Uterus (tissue), 4 donors: ENCODE measurements around the gene FAM78A. TPM values are rescaled to one million over a fixed set of nuclear protein-coding genes. Genes with fewer than 3 reads are reported as not detected.

Experiments
- DNase-seq, 2 donors: peaks; one replicate each; pipeline ENCODE4 v3.0.0-alpha.2; 2019 to 2020
- H3K27ac ChIP-seq, 2 donors: fragments of 200-600 bp; sonication (generic); 1 replicate in 1 of 2; 2 replicates in 1 of 2; pipeline ENCODE4 v1.5.1; 2016 to 2018
- H3K27me3 ChIP-seq, 2 donors: fragments of 200-600 bp; sonication (generic); one replicate each; pipeline ENCODE4 v1.5.1; 2018 to 2019; ENCODE audit warnings: control low read depth in 1 of 2
- H3K36me3 ChIP-seq, 2 donors: fragments of 200-600 bp; sonication (generic); one replicate each; pipeline ENCODE4 v1.5.1; 2019; ENCODE audit warnings: control low read depth in 1 of 2
- H3K4me1 ChIP-seq, 2 donors: fragments of 200-600 bp; sonication (generic); one replicate each; pipeline ENCODE4 v1.5.1; 2018 to 2019; ENCODE audit warnings: control low read depth in 1 of 2
- H3K4me3 ChIP-seq, 2 donors: fragments of 200-600 bp; sonication (generic); 1 replicate in 1 of 2; 2 replicates in 1 of 2; pipeline ENCODE4 v1.5.1; 2018 to 2019; ENCODE audit warnings: mild to moderate bottlenecking in 1 of 2
- H3K9me3 ChIP-seq, 2 donors: fragments of 200-600 bp; sonication (generic); one replicate each; pipeline ENCODE4 v1.5.1; 2019; ENCODE audit warnings: control low read depth in 1 of 2
- CTCF ChIP-seq, 4 experiments: fragments of 200-600 bp in 2 of 4; fragments of 450-650 bp in 2 of 4; sonication (generic) in 2 of 4; IDR thresholded peaks; one replicate each; pipeline ENCODE4 v1.5.1; 2016 to 2019; ENCODE audit warnings: antibody characterized with exemption in 4 of 4, mild to moderate bottlenecking in 2 of 4, moderate library complexity in 1 of 4
- POLR2A ChIP-seq, 2 donors: fragments of 450-650 bp; IDR thresholded peaks; one replicate each; pipeline ENCODE4 v1.6.1; 2016; ENCODE audit warnings: antibody characterized with exemption in 2 of 2, mild to moderate bottlenecking in 1 of 2, moderate library complexity in 1 of 2
- intact Hi-C: fragments of 100-400 bp; cut with DNase I; formaldehyde crosslinking; loops from one replicate; pipeline ENCODE4 v1.15.1; 2023; ENCODE audit warnings: low total_unique reads
- total RNA-seq, 4 donors: library from RNA; depleted of rRNA in 3 of 4; stranded (reverse); fragments of >200 nt in 3 of 4; gene quantifications; one replicate each; pipeline versions ENCODE4 v1.1.0 to v1.2.4, GENCODE V29; 2014 to 2023
- donor health status: DM: yes; HTN: yes; CAD: no.

Gene FAM78A, protein sequence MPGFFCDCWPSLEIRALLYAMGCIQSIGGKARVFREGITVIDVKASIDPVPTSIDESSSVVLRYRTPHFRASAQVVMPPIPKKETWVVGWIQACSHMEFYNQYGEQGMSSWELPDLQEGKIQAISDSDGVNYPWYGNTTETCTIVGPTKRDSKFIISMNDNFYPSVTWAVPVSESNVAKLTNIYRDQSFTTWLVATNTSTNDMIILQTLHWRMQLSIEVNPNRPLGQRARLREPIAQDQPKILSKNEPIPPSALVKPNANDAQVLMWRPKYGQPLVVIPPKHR
- 10 to 100 TPM in 1 of 4 donors, 1 to 10 TPM in 2, under 1 TPM in 1; 0.26 to 15.9 (median 3.6) TPM for total RNA-seq

DNA sequence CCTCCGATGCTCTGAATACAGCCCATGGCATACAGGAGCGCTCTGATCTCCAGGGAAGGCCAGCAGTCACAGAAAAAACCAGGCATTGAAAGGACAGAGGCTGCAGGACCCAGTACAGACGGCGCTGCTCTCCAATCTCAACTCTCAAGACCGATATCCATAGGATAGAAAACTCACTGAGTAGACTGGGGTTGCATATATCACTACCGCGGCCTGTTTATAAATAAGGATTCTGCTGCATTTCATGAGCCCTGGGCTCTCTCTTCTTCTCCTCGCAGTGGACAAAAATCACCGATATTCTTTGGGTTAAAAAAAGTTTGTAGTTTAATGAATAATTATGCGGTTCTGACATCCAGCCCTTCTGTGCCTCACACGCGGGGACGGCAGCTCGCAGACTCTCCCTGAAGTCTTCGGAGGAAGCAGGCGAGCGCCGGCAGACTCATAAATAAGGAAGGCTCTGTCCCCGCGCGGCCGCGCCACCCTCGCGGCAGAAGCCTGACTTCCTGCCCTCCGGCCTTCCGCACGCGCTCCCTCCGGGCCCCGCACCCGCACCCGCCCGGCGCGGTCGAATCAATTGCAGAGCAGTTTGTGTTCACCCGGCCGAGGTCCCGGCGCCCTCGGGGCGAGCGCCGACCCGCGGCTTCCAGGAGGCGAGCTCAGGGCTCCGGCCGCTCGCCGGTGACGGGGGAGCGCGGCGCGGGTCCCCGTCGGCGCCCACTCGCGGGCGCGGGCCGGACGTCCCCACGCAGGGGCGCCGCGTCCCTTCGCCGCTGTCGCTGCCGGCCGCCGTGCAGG lies at the start of gene FAM78A:
FAM78A (minus strand) TSS at position 417 of the 795 bp plus-strand sequence; CDS start at position 86, 331 bp downstream.
- Histone ChIP-seq H3K9me3 (no peaks in the 10 kb centered on the region), H3K4me3 (peak within 1 kb of the TSS; percentile 26 to 69), H3K4me1 (peaks cover 0 to 8% of the 10 kb centered on the region in 2 donors), H3K27ac (peak within 1 kb of the TSS; percentile 57 to 76), H3K36me3 (no peaks in the 10 kb centered on the region), H3K27me3 (no peaks in the 10 kb centered on the region)
- TF ChIP-seq POLR2A (IDR thresholded peaks at IDR 0.05) (no peak), CTCF (IDR thresholded peaks at IDR 0.05) (no peak)
- DNase-seq: no peak
- intact Hi-C loops: no loop called here

GRCh38 chr9:131324736-131325679 lies 48.7 kb upstream of the FAM78A start:
- Histone ChIP-seq H3K27ac (no peak overlapping the region), H3K9me3 (no peaks in the 10 kb centered on the region), H3K4me3 (no peak overlapping the region), H3K4me1 (no peaks in the 10 kb centered on the region), H3K27me3 (no peaks in the 10 kb centered on the region), H3K36me3 (no peaks in the 10 kb centered on the region)
- no peak for DNase-seq
- intact Hi-C loops: loop anchor here (10.0 kb wide), 1 partner anchor 60 kb away; no protein-coding TSS in a partner anchor
- no peak for TF ChIP-seq POLR2A (IDR thresholded peaks at IDR 0.05)
- no peak for TF ChIP-seq CTCF (IDR thresholded peaks at IDR 0.05)

GRCh38 chr9:131323629-131324028 lies 47.3 kb upstream of the FAM78A start:
- H3K27me3 ChIP-seq: no peaks in the 10 kb centered on the region
- no peak overlapping the region for H3K4me3 ChIP-seq
- no peaks in the 10 kb centered on the region for H3K36me3 ChIP-seq
- no peaks in the 10 kb centered on the region for H3K4me1 ChIP-seq
- H3K27ac ChIP-seq: no peak overlapping the region
- H3K9me3 ChIP-seq: no peaks in the 10 kb centered on the region
- DNase-seq: no peak
- no peak for TF ChIP-seq CTCF (IDR thresholded peaks at IDR 0.05)
- TF ChIP-seq POLR2A (IDR thresholded peaks at IDR 0.05): no peak
- intact Hi-C loops: loop anchor here (10.0 kb wide), 1 partner anchor 59 kb away; no protein-coding TSS in a partner anchor

- Histone ChIP-seq H3K4me1 (no peaks in the 10 kb centered on the region), H3K36me3 (no peaks in the 10 kb centered on the region), H3K27me3 (no peaks in the 10 kb centered on the region), H3K27ac (peak overlapping the region in 1 of 2 donors; percentile 33), H3K4me3 (no peak overlapping the region), H3K9me3 (no peaks in the 10 kb centered on the region)
- DNase-seq: peak in 1 of 2 donors; percentile 52
- intact Hi-C loops: loop anchor here (10.0 kb wide), 1 partner anchor 55 kb away; no protein-coding TSS in a partner anchor
- TF ChIP-seq POLR2A (IDR thresholded peaks at IDR 0.05) (no peak), CTCF (IDR thresholded peaks at IDR 0.05) (no peak)
Observed at GRCh38 chr9:131320031-131320685, 43.8 kb upstream of the FAM78A start.
